Aorta (tissue), 5 donors: Measurements from ENCODE around the gene IL1RAP. TPM values are rescaled to one million over a fixed set of nuclear protein-coding genes. Genes with fewer than 3 reads are reported as not detected.

Experiments
- ATAC-seq: fragments of 200-7000 bp; cut with Tn5 transposase; one replicate; pipeline ENCODE4 v1.9.1; 2022; ENCODE audit warnings: moderate library complexity; ENCODE audit not compliant: low FRiP score
- DNase-seq, 2 donors: peaks; one replicate each; pipeline ENCODE4 v3.0.0-alpha.2; 2020
- H3K27ac ChIP-seq, 2 donors: one replicate each; pipeline ENCODE4 v1.5.1; 2013; ENCODE audit warnings: low read length in 2 of 2, mild to moderate bottlenecking in 2 of 2, moderate library complexity in 2 of 2, control low read depth in 1 of 2, inconsistent platforms in 1 of 2, low read depth in 1 of 2
- H3K27me3 ChIP-seq, 2 donors: one replicate each; pipeline ENCODE4 v1.6.1; 2013; ENCODE audit warnings: control low read depth in 1 of 2, low read length in 1 of 2, mild to moderate bottlenecking in 1 of 2, moderate library complexity in 1 of 2; ENCODE audit not compliant: insufficient read depth in 2 of 2, control insufficient read depth in 1 of 2
- H3K36me3 ChIP-seq, 2 donors: one replicate each; pipeline ENCODE4 v1.6.1; 2013; ENCODE audit warnings: control low read depth in 1 of 2, low read length in 1 of 2, mild to moderate bottlenecking in 1 of 2; ENCODE audit not compliant: insufficient read depth in 2 of 2, control insufficient read depth in 1 of 2
- H3K4me1 ChIP-seq, 2 donors: one replicate each; pipeline ENCODE4 v1.6.1; 2013; ENCODE audit warnings: low read length in 2 of 2, control low read depth in 1 of 2, mild to moderate bottlenecking in 1 of 2, moderate library complexity in 1 of 2; ENCODE audit not compliant: insufficient read depth in 2 of 2, control insufficient read depth in 1 of 2
- H3K4me3 ChIP-seq, 2 donors: one replicate each; pipeline ENCODE4 v1.5.1; 2013; ENCODE audit warnings: low read length in 2 of 2, control low read depth in 1 of 2, mild to moderate bottlenecking in 1 of 2
- H3K9me3 ChIP-seq: one replicate; pipeline ENCODE4 v1.6.1; 2013; ENCODE audit warnings: mild to moderate bottlenecking, low read length; ENCODE audit not compliant: control insufficient read depth
- WGBS, 2 donors: extraction: QIAGEN DNeasy Blood & Tissue Kit; methylation state at CpG; one replicate each; pipeline ENCODE4 v1.1.7; 2013; 5-methylcytosine and 5-hydroxymethylcytosine counted together
- intact Hi-C, 2 donors: fragments of 100-400 bp; cut with DNase I; formaldehyde crosslinking; loops; one replicate each; pipeline versions ENCODE4 v1.14.2 to v1.15.0; 2022
- polyA plus RNA-seq, 2 donors: library from polyadenylated mRNA; stranded (reverse); fragments of 200-250 nt; gene quantifications; one replicate each; pipeline ENCODE4 v1.2.3, GENCODE V29; 2013
- total RNA-seq, 2 donors: library from RNA; stranded (reverse); fragmentation: NEBNext Ultra II Directional; extraction: Animal tissue kit (Norgen Biotek cat#: 25700); gene quantifications; one replicate each; pipeline ENCODE4 v1.2.1, GENCODE V29; 2021
- donor health status: healthy with polysubstance abuse.
- donor health status: Bipolar disorder and iron deficiency.
- donor health status: DM: no; HTN: no; CAD: no.
- donor health status: DM: no; HTN: no; CAD: no.
- donor health status: DM: yes; HTN: yes; CAD: no.

IL1RAP gene
- total and polyA plus RNA-seq, 4 donors, result 2.5 to 19.1 (median 10.0) TPM

DNA sequence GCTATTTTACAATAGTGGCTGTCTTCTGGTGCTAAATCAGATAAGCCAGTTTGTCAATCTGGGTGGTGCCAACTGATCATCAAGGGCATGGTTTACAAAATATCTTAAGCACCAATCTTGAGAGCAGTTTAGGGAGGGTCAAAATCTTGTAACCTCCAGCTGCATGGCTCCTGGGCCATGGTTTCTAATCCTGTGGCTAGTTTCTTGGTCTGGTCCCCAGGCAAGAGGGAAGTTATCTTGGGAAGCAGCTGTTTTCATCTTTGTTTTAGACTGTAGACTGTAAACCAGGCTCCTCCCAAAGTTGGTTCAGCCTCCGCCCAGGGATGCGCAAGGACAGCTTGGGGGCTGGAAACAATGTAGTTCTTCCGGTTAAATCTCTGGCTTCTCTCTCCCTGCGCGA lies 166.8 kb downstream of the IL1RAP start:
- no peak for DNase-seq
- ATAC-seq, result no peak
- intact Hi-C loops, result no loop called here
- 96% methylated on average over 5 of the region's 5 CpGs for WGBS, 2 donors
- H3K9me3 ChIP-seq, result no peaks in the 10 kb centered on the region
- H3K27me3 ChIP-seq, result no peaks in the 10 kb centered on the region
- no peaks in the 10 kb centered on the region for H3K4me1 ChIP-seq
- no peak overlapping the region for H3K4me3 ChIP-seq
- H3K36me3 ChIP-seq, result no peaks in the 10 kb centered on the region
- no peak overlapping the region for H3K27ac ChIP-seq

DNA sequence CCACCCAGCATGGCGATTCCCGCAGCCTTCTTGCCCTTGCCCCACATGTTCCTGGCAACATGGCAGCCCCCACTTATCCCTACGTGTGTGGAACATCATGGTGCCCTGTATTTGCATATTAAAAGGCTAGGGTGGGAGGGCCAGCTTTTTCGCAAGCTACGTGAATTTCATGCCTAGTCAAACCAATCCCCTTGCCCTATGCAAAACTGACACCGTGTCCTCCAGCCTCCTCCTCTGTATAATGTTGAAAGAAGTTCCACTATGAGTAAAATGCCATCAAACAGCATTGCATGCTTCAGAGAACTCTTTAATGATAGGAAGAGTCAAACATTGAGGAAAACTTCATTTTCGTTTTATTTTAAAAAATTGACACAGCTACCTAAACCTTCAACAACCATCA lies 170.9 kb downstream of the IL1RAP start:
- no peak for ATAC-seq
- intact Hi-C loops, result no loop called here
- H3K9me3 ChIP-seq, result no peaks in the 10 kb centered on the region
- WGBS, 2 donors, result 85 to 86% methylated on average over 7 of the region's 7 CpGs
- DNase-seq, result no peak
- H3K27ac ChIP-seq, result no peak overlapping the region
- no peak overlapping the region for H3K4me3 ChIP-seq
- no peaks in the 10 kb centered on the region for H3K27me3 ChIP-seq
- no peaks in the 10 kb centered on the region for H3K36me3 ChIP-seq
- H3K4me1 ChIP-seq, result no peaks in the 10 kb centered on the region

DNA sequence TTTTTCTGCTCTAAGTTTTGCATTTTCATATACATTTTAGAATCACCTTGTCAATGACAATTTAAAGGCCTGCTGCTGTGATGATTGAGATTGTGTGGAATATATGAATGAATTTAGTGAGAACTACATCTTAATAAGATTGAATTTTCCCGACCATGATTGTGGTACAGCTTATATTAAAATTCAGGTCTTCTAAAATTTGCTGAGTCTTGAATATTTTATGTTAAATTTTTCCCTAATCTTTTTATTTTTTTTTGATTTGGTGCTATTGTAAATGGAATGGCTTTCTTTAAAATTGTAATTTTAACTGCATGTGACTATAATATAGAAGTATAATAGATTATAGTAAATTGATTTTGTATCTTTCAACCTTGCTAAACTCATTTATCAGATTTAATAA lies 172.1 kb downstream of the IL1RAP start:
- no peak overlapping the region for H3K4me3 ChIP-seq
- no peaks in the 10 kb centered on the region for H3K36me3 ChIP-seq
- no peaks in the 10 kb centered on the region for H3K4me1 ChIP-seq
- ATAC-seq, result no peak
- no peak for DNase-seq
- no peaks in the 10 kb centered on the region for H3K9me3 ChIP-seq
- H3K27ac ChIP-seq, result no peak overlapping the region
- H3K27me3 ChIP-seq, result no peaks in the 10 kb centered on the region
- 77 to 89% methylated on average over 1 of the region's 1 CpG for whole genome bisulfite sequencing, 2 donors
- intact Hi-C loops, result no loop called here

DNA sequence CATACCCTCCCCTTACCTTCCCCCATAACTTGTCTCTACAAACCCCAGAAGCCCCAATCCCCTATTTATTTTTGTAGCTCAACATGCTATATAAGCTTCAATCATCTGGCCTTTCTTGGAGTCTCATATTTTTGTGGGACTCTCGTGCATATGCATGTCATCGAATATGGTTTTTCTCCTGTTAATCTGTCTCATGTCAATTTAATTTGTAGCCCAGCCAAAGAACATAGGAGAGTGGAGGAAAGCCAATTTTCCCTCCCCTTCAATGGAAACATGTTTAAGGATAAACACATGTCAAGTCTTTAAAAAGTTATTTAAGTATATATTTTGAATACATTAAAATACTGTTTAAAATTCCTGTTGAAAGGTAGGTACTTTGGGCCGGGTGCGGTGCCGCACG lies 176.4 kb downstream of the IL1RAP start:
- no peaks in the 10 kb centered on the region for H3K27me3 ChIP-seq
- no peaks in the 10 kb centered on the region for H3K9me3 ChIP-seq
- intact Hi-C loops, result no loop called here
- no peak for ATAC-seq
- no peak overlapping the region for H3K27ac ChIP-seq
- no peak overlapping the region for H3K4me3 ChIP-seq
- no peak for DNase-seq
- WGBS, 2 donors, result 62 to 67% methylated on average over 6 of the region's 6 CpGs
- no peaks in the 10 kb centered on the region for H3K4me1 ChIP-seq
- H3K36me3 ChIP-seq, result no peaks in the 10 kb centered on the region

DNA sequence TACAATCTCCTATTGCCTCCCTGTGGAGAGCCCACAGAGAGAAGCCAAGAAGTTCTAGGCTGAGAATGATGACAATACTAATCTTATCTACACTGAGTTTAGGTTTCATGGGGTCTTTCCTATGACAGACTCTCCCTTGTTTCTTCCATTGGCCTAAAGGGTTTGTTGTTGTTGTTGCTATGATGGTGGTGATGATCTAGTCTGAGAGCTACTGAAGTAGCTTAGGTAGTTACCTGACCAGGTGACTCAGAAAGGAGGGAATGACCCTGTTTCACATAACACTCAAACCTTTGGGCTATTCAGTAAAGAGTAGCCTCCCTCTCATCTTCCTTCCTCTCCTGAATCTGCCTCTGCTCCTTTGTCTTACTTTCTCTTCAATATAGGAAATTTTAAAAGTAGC lies 178.4 kb downstream of the IL1RAP start:
- H3K9me3 ChIP-seq, result no peaks in the 10 kb centered on the region
- no peaks in the 10 kb centered on the region for H3K4me1 ChIP-seq
- H3K36me3 ChIP-seq, result no peaks in the 10 kb centered on the region
- ATAC-seq (no peak), DNase-seq (no peak)
- intact Hi-C loops, result no loop called here
- H3K4me3 ChIP-seq, result no peak overlapping the region
- no peaks in the 10 kb centered on the region for H3K27me3 ChIP-seq
- no peak overlapping the region for H3K27ac ChIP-seq

DNA sequence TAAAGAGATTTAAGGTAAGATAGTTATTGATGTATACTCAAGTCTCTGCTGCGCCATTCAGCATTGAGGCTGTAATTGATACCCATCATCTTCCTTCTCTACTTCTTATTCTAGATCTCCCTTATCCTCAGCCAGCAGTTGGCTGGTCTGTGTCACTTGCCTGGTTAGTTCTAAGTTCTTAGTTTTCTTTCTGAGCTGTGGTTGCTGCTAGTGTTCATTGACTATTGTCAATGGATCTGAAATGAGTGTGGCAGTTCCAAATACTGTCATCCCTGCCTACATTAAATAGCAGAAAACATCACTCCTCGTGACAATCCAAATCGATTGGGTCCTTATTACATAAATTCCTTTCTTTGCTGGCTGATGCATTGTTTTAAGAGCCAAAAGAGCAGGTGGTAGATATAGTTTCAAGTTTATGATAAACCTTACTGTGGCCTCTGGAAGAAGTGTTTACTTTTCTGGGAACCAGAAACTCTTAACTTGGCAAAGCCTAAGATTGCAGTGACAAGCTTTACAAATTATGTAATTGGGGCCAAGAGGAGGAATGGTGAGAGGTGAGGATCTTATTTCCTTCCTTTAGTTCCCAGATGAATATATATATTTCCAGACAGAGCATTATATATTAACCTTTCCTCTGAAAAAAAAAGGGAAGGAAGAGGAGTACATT lies 180.6 kb downstream of the IL1RAP start:
- Histone ChIP-seq H3K9me3 (no peaks in the 10 kb centered on the region), H3K36me3 (no peaks in the 10 kb centered on the region), H3K27me3 (no peaks in the 10 kb centered on the region), H3K4me3 (no peak overlapping the region), H3K27ac (no peak overlapping the region), H3K4me1 (no peaks in the 10 kb centered on the region)
- intact Hi-C loops, result no loop called here
- no peak for DNase-seq
- WGBS, 2 donors, result 52 to 58% methylated on average over 3 of the region's 3 CpGs
- no peak for ATAC-seq

DNA sequence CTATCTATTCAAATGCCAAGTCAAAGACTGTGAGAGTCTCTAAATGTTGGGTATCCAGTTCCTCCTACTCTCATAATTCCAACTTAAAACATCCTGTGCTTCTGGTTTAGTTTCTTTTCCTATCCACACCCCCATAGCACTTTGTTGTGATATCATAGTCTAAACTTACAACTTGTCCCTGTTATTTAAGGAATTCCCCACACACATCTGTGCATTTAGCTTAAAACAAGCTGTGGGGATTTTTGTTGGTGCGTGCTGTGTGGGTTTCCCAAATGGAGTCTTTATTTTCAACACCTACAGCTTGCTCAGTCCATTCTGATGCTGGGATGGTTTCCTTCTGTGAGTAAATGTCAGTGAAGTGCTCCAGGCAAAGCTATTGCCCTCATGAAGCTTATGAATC lies 181.3 kb downstream of the IL1RAP start:
- H3K4me1 ChIP-seq, result no peaks in the 10 kb centered on the region
- H3K4me3 ChIP-seq, result no peak overlapping the region
- H3K27ac ChIP-seq, result no peak overlapping the region
- 73 to 94% methylated on average over 1 of the region's 1 CpG for WGBS, 2 donors
- no peaks in the 10 kb centered on the region for H3K27me3 ChIP-seq
- no peaks in the 10 kb centered on the region for H3K9me3 ChIP-seq
- DNase-seq, result no peak
- ATAC-seq, result no peak
- intact Hi-C loops, result no loop called here
- no peaks in the 10 kb centered on the region for H3K36me3 ChIP-seq

DNA sequence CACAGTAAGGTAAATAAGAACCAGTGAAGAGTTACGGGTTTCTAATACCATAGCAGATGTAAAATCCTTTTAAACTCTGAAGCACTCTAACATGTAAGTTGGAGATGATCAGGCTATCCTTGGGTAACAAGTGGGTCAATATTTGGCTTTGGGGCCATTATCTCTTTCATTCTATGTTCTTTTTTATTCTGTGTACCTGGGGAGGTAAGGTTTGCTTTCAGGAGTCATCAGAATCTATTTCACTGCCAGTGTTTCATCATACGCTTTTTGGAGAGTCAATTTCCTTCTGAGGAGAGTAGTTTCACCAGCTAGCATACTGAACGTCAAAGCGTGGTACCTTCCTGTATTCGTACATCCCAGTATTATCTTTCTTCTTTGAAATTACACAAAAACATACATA lies 182.1 kb downstream of the IL1RAP start:
- no peak overlapping the region for H3K27ac ChIP-seq
- no peaks in the 10 kb centered on the region for H3K9me3 ChIP-seq
- H3K27me3 ChIP-seq, result no peaks in the 10 kb centered on the region
- DNase-seq, result no peak
- no peak for ATAC-seq
- H3K4me3 ChIP-seq, result no peak overlapping the region
- H3K4me1 ChIP-seq, result no peaks in the 10 kb centered on the region
- 93 to 94% methylated on average over 5 of the region's 5 CpGs for WGBS, 2 donors
- H3K36me3 ChIP-seq, result no peaks in the 10 kb centered on the region
- intact Hi-C loops, result no loop called here

DNA sequence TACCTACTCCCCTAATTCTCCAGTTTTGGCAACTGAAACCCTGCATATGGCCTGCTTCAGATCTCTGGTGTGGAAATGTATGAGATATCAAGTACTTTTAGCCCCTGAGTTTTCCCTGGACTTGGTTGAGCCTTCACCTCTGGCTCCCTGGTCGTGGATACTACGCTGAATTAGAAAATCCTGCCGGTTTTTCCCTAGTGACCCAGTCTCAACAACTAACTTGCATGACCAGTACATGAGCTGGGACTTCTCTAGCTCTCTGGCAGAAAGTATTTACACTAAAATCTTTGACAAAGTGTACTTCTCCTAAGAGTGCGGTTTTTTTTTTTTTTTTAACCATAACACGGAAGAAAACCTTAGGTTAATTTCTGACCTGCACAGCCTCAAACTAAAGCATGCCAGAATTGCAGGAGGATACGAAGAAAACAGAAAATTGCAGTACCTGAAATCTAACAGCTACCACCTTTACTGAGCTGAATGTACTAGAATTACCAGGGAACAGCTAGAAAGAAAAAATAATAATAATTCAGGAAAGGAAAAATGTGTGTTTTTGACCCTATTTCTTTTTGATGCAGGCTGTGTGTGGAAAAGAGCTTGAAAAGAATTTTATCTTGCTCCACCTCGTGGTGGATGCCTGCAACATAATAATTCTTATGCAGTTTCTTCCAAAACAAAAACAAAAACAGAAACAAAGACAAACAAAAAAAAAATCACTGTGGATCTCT lies 183.1 kb downstream of the IL1RAP start:
- WGBS, 2 donors, result 35 to 38% methylated on average over 7 of the region's 7 CpGs
- intact Hi-C loops, result no loop called here
- H3K27me3 ChIP-seq, result no peaks in the 10 kb centered on the region
- H3K36me3 ChIP-seq, result no peaks in the 10 kb centered on the region
- H3K27ac ChIP-seq, result no peak overlapping the region
- H3K4me1 ChIP-seq, result no peaks in the 10 kb centered on the region
- no peak for DNase-seq
- no peaks in the 10 kb centered on the region for H3K9me3 ChIP-seq
- H3K4me3 ChIP-seq, result no peak overlapping the region
- ATAC-seq, result no peak
